HG02763 (cell line): ENCODE measurements around the gene BLOC1S4.

Source experiments
- ATAC-seq: cut with Tn5 transposase; IDR thresholded peaks from one replicate; pipeline ENCODE4 v1.9.1; 2021; ENCODE audit warnings: mild to moderate bottlenecking, moderate library complexity; ENCODE audit not compliant: unreplicated experiment

BLOC1S4 gene

DNA sequence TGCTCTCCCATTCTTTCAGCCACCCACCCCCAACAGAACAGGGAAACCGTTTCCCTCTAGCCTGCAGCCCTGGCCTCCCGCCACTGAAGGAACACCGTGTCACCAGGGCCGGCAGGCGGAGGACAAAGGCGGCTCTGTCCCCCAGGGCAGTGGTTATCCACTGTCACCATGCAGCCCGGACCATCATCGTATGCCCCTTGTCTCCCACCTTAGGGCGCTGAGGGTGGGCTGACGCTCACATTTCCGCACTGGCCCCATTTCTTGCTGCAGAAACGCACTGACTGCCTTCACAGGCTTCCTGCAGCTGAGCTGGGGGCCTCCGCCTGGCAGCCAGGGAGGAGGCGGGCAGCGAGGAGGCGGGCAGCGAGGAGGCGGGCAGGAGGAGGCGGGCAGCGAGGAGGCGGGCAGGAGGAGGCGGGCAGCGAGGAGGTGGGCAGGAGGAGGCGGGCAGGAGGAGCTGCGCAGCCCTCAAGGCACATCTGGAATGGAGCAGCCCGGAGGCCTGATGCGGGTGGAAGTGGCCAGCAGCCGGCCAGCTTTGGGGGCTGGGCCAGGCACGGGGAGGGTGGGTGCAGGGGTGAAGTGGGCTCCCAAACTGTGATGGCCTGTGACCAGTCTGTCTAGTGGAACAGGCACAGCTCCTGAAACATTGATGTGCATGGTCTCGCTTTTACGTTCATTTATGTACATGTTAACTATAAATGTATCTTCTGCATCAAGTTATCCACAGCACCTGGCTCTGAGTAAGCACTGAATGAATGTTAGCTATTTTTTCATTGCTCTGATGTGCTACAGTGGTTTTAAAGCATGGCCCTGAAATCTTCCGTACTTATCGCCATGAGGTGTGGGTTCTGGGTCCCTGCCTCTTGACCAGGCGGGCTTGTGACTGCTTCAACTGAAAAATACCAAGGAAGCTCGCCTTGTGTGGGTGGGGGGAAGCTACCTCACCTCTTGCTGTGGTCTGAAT is 46.0 kb downstream of the BLOC1S4 start:
- ATAC-seq = no peak

DNA sequence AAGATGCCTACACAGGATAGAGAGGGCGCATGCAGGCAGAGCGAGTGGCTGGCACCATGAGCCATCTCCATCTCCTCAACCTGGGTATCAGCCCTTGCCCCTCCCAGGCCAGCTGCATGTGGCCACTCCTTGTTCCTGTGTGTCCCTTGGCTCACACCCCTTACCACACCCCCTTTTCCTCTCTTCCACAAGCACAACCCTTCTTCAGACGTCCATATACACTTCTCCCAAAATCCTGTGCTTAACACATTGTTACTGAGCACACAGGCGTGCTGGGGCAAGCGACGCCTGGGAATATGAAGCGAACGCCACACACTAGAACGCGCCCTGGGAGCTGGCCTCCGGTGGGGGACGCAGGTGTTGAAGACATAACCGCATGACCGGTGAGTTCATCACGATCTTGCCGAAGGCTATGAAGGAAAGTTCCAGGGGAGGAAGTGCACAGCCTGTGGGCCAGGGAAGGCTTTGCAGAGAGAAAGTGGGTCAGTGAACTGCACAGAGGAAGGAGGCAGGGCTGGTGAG is 47.4 kb downstream of the BLOC1S4 start:
- no peak for ATAC-seq

DNA sequence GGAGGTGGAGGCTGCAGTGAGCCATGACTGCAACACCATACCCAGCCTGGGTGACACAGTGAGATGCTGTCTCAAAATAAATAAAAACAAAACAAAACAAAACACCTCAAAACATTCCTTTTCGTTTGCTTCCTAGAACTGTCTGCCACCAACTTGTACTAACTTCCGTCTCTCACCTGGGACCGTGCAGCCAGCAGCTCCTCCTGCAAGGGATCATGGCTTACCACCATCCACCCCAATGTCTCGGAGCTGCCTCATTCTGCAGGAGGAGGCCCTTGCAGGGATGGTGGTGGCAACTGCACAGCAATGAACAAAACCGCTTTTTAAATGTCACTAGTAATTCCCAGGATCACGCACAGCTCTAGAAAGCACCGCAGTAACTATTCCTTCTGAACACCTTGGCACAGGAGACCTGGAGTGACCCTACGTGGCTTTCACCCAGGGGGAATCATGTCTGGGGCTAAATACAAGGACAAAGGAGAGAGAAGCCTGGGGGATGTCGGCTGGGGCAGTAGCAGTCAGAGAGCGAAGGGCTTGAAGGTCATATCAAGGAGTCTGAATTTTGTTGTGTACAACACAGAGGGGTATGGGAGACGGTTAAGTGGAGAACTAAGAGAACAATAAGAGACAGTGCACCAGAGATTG is 49.1 kb downstream of the BLOC1S4 start:
- ATAC-seq = no peak

DNA sequence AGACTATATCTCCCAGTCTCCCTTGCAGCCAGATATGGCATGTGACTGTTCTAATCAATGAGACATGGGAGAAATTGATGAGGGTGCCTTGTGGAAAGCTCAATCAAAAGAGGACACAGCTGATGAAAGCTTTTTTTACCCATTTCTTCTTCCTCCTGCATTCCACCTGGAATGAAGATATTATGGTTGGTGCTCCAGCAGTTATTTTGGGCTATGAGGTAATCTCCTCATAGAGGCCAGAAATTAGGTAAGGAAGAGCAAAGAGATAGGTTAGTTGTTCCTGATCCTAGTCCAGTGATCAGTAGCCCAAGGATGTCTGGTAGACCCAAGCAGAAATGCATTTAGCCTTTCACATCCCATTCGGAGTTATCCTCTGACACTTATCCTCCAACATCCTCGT is 49.7 kb downstream of the BLOC1S4 start:
- no peak for ATAC-seq
